Measurements from ENCODE around the gene ALG10. TPM values are rescaled to one million over a fixed set of nuclear protein-coding genes. Genes with fewer than 3 reads are reported as not detected.

The ALG10 gene
- polyA plus RNA-seq, 1 of the 3 experiments (the other 2 are of a cell fraction): 2.3 TPM

DNA sequence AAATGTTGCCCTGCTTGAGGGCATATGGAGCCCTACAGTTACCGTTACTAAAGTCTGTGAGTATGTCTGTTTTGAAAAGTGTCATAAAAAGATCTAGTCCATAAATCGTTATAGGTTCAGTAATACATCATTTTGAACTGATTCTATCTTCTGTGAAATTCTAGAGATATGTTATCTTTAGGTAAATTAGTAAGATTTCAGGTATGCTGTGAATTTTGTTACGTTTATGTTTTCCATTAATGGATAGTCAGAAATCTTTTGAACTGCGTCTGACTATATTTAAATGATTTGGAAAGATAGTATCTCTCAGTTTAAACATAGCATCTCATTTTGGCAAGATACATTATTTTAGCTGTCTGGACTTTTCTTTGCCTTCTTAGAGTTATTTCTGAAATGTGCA lies 8.3 kb downstream of the ALG10 start:
- Histone ChIP-seq H3K9me2 (no peaks in the 10 kb centered on the region), H3K79me2 (ENCODE audit: insufficient read depth) (no peaks in the 10 kb centered on the region), H3K27ac (ENCODE audit: low read depth in 2 of 2, low read length in 1 of 2) (no peak overlapping the region), H3K4me3 (ENCODE audit: low read depth in 2 of 2, low read length in 1 of 2) (no peak overlapping the region), H3K27me3 (ENCODE audit: insufficient read depth) (no peaks in the 10 kb centered on the region), H3K9me3 (no peaks in the 10 kb centered on the region), H4K20me1 (ENCODE audit: insufficient read depth) (no peaks in the 10 kb centered on the region), H3F3A (replicated peaks; ENCODE audit: insufficient read depth) (no peaks in the 10 kb centered on the region), H3K9ac (no peak overlapping the region), H3K4me2 (no peak overlapping the region), H2AFZ (ENCODE audit: low read depth) (no peak overlapping the region), H3K4me1 (ENCODE audit: control insufficient read depth in 1 of 2, insufficient read depth in 2 of 2, low read depth in 1 of 2, low read length in 1 of 2) (no peaks in the 10 kb centered on the region), H3K36me3 (replicated peaks in 1 of 2; ENCODE audit: control insufficient read depth in 1 of 2, insufficient read depth in 2 of 2, low read length in 1 of 2) (peaks cover 0 to 10% of the 10 kb centered on the region in 2 experiments)
- DNase-seq: no peak
- CTCF ChIA-PET: interaction anchor here (1.6 kb wide), 1 partner anchor 1275 kb away, joined by 3 read pairs; the partner anchor contains the start of gene YARS2
- TF ChIP-seq, protein P1, sequence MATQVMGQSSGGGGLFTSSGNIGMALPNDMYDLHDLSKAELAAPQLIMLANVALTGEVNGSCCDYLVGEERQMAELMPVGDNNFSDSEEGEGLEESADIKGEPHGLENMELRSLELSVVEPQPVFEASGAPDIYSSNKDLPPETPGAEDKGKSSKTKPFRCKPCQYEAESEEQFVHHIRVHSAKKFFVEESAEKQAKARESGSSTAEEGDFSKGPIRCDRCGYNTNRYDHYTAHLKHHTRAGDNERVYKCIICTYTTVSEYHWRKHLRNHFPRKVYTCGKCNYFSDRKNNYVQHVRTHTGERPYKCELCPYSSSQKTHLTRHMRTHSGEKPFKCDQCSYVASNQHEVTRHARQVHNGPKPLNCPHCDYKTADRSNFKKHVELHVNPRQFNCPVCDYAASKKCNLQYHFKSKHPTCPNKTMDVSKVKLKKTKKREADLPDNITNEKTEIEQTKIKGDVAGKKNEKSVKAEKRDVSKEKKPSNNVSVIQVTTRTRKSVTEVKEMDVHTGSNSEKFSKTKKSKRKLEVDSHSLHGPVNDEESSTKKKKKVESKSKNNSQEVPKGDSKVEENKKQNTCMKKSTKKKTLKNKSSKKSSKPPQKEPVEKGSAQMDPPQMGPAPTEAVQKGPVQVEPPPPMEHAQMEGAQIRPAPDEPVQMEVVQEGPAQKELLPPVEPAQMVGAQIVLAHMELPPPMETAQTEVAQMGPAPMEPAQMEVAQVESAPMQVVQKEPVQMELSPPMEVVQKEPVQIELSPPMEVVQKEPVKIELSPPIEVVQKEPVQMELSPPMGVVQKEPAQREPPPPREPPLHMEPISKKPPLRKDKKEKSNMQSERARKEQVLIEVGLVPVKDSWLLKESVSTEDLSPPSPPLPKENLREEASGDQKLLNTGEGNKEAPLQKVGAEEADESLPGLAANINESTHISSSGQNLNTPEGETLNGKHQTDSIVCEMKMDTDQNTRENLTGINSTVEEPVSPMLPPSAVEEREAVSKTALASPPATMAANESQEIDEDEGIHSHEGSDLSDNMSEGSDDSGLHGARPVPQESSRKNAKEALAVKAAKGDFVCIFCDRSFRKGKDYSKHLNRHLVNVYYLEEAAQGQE (IDR thresholded peaks at IDR 0.05; ENCODE audit: low read depth, low read length): no peak
- TF ChIP-seq, protein P2, sequence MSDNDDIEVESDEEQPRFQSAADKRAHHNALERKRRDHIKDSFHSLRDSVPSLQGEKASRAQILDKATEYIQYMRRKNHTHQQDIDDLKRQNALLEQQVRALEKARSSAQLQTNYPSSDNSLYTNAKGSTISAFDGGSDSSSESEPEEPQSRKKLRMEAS (IDR thresholded peaks at IDR 0.05; ENCODE audit: low read depth): no peak
- TF ChIP-seq TEAD4 (IDR thresholded peaks at IDR 0.05; ENCODE audit: borderline replicate concordance, insufficient read depth) (no peak), RXRA (IDR thresholded peaks at IDR 0.05; ENCODE audit: borderline replicate concordance, low read depth) (no peak), GABPA (IDR thresholded peaks at IDR 0.05; ENCODE audit: low read depth) (no peak), RAD21 (IDR thresholded peaks at IDR 0.05; ENCODE audit: low read length) (no peak), YY1 (IDR thresholded peaks at IDR 0.05; ENCODE audit: low read depth) (no peak), TCF12 (IDR thresholded peaks at IDR 0.05) (no peak), NFIC (IDR thresholded peaks at IDR 0.05; ENCODE audit: borderline replicate concordance) (no peak), JUND (IDR thresholded peaks at IDR 0.05) (no peak), FOSL2 (IDR thresholded peaks at IDR 0.05; ENCODE audit: borderline replicate concordance, low read depth) (no peak), ELF1 (IDR thresholded peaks at IDR 0.05) (no peak), MXI1 (IDR thresholded peaks at IDR 0.05; ENCODE audit: low read depth, low read length) (no peak), FOXJ3 (CRISPR knock-in tag; IDR thresholded peaks at IDR 0.05) (no peak), TAF1 (IDR thresholded peaks at IDR 0.05; ENCODE audit: borderline replicate concordance, low read depth, low read length) (no peak), RFX5 (IDR thresholded peaks at IDR 0.05; ENCODE audit: low read length) (no peak)
- TF ChIP-seq, protein P3, sequence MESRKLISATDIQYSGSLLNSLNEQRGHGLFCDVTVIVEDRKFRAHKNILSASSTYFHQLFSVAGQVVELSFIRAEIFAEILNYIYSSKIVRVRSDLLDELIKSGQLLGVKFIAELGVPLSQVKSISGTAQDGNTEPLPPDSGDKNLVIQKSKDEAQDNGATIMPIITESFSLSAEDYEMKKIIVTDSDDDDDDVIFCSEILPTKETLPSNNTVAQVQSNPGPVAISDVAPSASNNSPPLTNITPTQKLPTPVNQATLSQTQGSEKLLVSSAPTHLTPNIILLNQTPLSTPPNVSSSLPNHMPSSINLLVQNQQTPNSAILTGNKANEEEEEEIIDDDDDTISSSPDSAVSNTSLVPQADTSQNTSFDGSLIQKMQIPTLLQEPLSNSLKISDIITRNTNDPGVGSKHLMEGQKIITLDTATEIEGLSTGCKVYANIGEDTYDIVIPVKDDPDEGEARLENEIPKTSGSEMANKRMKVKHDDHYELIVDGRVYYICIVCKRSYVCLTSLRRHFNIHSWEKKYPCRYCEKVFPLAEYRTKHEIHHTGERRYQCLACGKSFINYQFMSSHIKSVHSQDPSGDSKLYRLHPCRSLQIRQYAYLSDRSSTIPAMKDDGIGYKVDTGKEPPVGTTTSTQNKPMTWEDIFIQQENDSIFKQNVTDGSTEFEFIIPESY (IDR thresholded peaks at IDR 0.05; ENCODE audit: borderline replicate concordance, low read depth): no peak
- POLR2A ChIA-PET: no interaction called here
- WGBS (ENCODE audit: low lambda C conversion rate): 68% methylated on average over 4 of the region's 4 CpGs

Measured in SK-N-SH (cell line).